B cell (primary cell): ENCODE results near the gene TRNP1.

Experiments
- EZH2 ChIP-seq: IDR thresholded peaks from 2 replicates; pipeline ENCODE4 v1.6.1; 2012; ENCODE audit warnings: borderline replicate concordance, low read depth, mild to moderate bottlenecking, moderate library complexity, low read length; ENCODE audit not compliant: insufficient read depth, poor library complexity, severe bottlenecking
- TF ChIP-seq, protein P1 (sequence below): fragments of 200-600 bp; IDR thresholded peaks from one replicate; pipeline ENCODE4 v1.8.0; 2022; ENCODE audit warnings: antibody characterized with exemption, mild to moderate bottlenecking

DNA sequence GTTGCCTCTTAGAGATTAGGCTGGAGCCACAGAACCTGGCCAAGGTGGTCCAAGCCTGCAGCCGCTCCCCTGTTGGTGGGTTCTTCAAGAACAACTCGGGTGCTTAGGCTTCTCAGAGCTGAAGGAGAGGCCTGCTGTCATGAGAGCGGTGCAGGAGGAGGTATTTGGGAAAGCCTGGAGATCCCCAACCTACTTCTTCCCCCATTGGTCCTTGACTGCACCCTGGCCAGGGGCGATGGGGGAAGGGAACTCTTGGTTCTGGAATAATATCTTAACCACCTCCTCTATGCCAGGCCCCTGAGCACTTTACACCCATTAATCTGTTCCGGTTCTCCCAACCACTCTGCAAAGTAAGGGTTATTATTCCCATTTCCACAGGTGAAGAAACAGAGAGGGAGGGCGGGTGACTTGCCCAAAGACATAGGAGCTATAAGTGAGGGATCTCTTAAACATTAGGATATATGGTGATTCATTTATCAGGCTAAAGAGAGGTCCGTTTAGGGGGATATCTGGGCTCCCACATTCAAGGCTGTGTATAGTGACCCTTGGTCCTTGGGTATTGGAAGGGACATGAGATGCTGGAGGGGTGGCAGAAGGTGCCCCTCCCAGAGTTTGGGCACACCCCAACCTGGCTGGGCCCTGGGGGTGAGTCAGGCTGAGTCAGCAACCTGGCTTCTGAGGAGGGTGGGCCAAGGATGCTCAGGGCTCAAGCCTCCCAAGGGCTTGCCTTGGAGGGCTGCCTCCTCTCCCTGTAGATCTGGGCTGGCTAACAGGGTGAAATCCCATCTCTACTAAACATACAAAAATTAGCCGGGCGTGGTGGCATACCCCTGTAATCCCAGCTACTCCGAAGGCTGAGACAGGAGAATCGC, 5.2 kb downstream of the TRNP1 start:
- TF ChIP-seq, protein P1, sequence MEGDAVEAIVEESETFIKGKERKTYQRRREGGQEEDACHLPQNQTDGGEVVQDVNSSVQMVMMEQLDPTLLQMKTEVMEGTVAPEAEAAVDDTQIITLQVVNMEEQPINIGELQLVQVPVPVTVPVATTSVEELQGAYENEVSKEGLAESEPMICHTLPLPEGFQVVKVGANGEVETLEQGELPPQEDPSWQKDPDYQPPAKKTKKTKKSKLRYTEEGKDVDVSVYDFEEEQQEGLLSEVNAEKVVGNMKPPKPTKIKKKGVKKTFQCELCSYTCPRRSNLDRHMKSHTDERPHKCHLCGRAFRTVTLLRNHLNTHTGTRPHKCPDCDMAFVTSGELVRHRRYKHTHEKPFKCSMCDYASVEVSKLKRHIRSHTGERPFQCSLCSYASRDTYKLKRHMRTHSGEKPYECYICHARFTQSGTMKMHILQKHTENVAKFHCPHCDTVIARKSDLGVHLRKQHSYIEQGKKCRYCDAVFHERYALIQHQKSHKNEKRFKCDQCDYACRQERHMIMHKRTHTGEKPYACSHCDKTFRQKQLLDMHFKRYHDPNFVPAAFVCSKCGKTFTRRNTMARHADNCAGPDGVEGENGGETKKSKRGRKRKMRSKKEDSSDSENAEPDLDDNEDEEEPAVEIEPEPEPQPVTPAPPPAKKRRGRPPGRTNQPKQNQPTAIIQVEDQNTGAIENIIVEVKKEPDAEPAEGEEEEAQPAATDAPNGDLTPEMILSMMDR, result no peak
- TF ChIP-seq EZH2, result no peak
